ENCODE results near the gene LMBRD2.
A peak's percentile ranks its signal among the peaks of the same experiment; 100 is the strongest.

LMBRD2 gene

DNA sequence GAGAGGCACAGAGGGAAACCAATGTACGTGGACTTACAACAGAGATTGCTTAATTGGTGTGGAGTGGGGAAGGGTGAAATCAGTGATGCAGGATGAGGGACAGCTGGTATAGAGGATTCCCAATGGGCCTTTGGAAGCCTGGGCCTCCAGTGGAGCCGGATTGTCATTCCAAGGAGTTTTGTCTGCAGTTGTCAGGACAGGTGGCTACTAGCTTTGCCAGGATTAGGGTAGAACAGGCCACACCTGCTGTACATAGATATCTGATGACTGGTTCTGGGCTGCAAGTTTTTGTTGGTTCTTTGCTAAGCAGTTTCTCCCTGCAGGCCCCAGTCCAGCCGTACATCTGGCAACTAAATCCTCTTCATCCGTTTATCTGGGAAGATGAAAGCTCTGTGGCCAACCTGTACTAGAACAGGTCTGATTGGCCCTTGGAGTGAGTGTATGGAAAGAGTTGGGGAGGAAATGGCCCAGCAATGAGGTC, 4.5 kb upstream of the LMBRD2 start:
- no peak for DNase-seq (ENCODE audit: low spot score)
- TF ChIP-seq, protein P1, sequence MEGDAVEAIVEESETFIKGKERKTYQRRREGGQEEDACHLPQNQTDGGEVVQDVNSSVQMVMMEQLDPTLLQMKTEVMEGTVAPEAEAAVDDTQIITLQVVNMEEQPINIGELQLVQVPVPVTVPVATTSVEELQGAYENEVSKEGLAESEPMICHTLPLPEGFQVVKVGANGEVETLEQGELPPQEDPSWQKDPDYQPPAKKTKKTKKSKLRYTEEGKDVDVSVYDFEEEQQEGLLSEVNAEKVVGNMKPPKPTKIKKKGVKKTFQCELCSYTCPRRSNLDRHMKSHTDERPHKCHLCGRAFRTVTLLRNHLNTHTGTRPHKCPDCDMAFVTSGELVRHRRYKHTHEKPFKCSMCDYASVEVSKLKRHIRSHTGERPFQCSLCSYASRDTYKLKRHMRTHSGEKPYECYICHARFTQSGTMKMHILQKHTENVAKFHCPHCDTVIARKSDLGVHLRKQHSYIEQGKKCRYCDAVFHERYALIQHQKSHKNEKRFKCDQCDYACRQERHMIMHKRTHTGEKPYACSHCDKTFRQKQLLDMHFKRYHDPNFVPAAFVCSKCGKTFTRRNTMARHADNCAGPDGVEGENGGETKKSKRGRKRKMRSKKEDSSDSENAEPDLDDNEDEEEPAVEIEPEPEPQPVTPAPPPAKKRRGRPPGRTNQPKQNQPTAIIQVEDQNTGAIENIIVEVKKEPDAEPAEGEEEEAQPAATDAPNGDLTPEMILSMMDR (IDR thresholded peaks at IDR 0.05; ENCODE audit: borderline replicate concordance, control extremely low read depth, extremely low read depth, insufficient read depth, missing control alignments) = no peak
- in situ Hi-C loops (cut with MboI; ENCODE audit: low sequenced_read_pairs, unreplicated experiment) = no loop called here

DNA sequence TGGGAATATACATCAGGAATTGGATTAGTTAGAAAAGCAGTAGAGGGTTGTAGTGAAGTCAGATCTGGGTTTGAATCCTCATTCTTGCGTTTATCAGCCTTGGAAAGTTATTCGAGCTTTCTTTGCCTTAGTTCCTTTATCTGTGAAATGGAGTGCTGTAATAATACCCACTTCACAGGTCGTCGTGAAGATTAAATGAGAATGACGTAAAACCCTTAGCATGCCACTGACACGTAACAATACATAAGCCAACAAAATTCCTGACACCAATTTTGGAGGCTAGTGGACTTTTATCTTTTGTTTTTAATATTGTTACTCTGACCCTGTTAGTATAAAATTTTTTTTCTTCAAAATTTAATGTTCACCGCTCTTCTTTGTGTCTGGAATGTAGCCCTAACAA, 3.6 kb upstream of the LMBRD2 start:
- no peak for DNase-seq (ENCODE audit: low spot score)
- in situ Hi-C loops (cut with MboI; ENCODE audit: low sequenced_read_pairs, unreplicated experiment) = no loop called here
- TF ChIP-seq, protein P1 (IDR thresholded peaks at IDR 0.05; ENCODE audit: borderline replicate concordance, control extremely low read depth, extremely low read depth, insufficient read depth, missing control alignments) = no peak

DNA sequence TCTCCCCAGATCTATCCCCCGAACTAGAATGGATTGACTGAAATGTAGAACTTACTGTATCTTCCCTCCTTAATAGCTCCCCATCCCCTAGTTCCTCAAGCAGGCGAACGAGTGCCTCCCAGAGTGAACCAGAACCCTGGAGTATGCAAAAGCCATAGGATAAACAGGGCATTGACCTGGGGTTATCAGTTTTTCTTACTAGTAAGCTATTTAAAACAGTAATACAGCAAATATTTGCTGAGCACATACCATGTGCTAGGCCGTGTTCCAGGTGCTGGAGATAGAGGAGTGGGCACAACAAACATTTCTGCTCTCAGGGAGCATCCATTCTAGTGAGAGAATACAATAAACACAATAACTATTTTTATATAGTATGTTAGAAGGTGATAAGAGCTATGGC, 2.0 kb upstream of the LMBRD2 start:
- in situ Hi-C loops (cut with MboI; ENCODE audit: low sequenced_read_pairs, unreplicated experiment) = no loop called here
- no peak for DNase-seq (ENCODE audit: low spot score)
- TF ChIP-seq, protein P1 (IDR thresholded peaks at IDR 0.05; ENCODE audit: borderline replicate concordance, control extremely low read depth, extremely low read depth, insufficient read depth, missing control alignments) = no peak

DNA sequence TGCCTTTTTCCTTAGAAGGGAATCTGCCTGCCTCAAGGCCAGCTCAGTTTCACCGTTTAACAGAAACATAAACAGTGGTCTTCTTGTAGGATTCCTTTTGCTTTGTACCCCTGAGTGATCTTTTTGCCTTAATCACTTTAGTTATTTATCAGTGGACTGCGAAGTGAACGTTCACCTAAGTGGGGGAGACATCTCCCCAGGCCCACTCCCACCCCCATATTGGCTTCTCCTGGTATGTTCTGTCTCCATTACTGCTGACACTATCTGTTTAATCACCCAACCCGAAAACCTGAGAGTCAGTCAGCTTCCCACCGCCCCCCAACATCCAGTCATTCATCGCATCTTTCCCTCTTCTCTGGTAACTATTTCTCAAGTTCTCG, 1.6 kb upstream of the LMBRD2 start:
- no peak for DNase-seq (ENCODE audit: low spot score)
- TF ChIP-seq, protein P1 (IDR thresholded peaks at IDR 0.05; ENCODE audit: borderline replicate concordance, control extremely low read depth, extremely low read depth, insufficient read depth, missing control alignments) = no peak
- in situ Hi-C loops (cut with MboI; ENCODE audit: low sequenced_read_pairs, unreplicated experiment) = no loop called here

DNA sequence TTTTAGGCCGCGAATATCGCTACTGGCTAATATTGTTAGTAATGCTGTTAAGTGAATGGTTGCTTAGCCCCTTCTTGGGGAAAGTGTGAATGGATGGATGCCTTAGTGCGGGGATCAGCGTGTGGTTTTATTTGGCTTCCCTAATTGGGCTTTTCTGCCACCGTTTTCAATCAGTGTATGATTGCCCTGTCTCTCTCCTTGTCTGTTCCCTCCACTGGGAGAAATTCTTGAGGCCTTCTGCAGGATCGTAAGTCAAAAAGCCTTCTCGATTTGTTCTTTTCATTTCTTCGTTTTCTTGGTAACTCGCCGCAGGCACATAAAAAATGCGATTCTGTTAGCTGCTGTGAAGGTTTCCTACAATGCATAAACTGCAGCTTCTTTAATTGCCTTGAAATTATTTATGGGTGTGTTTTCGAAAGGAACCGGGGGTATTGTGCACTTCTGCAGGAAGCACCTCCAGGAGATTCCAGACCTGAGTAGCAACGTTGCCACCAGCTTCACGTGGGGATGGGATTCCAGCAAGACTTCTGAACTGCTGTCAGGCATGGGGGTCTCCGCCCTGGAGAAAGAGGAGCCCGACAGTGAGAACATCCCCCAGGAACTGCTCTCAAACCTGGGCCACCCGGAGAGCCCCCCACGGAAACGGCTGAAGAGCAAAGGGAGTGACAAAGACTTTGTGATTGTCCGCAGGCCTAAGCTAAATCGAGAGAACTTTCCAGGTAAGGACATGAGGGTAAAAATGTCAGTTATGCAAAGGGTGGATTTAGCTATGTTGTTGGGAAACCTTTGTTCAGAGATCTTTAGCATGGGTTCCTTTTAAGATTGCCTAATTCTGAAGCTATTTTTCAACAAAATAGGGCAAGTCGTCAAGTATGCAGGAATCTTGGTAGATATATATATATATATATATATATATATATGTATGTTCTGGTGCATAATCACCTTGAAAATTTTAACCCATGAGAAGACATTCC, 924 bp upstream of the LMBRD2 start:
- TF ChIP-seq, protein P1 (IDR thresholded peaks at IDR 0.05; ENCODE audit: borderline replicate concordance, control extremely low read depth, extremely low read depth, insufficient read depth, missing control alignments) = no peak
- DNase-seq (ENCODE audit: low spot score) = peak; percentile 14
- in situ Hi-C loops (cut with MboI; ENCODE audit: low sequenced_read_pairs, unreplicated experiment) = no loop called here

DNA sequence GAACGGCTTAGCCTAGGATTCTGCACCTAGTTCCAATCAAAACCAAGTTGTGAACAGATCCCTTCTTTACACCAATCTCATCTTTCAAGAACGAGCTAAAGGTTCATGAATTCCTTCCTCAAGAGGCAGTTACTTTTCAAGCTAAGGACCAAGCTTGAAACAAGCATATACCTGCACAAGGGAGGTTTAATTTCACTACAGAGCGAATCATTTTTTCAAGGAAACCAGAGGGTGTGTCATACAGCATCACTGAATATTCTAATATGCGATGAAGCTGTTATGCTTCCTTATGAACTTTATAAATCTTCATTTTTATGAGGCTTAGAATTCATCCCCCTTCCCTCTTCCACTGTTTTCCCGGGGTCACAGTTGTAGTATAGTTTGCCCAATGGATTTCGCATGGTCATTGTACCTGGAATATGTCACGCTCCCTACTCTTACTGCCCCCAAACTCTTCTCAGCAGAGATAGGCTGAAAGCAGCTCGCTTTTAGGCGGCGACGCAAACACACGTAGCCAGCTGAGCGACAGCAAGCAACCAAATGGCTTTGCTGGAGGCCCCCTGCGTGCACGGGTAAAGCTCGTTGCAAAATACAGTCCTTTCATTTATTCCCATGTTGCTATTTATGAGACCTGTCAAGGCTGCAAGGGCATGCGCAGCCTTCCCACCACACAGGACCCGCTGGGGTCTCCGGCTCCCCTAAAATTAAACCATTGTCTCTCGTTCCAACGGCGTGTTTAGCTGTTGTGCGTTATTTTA, 832 bp downstream of the LMBRD2 start:
- in situ Hi-C loops (cut with MboI; ENCODE audit: low sequenced_read_pairs, unreplicated experiment) = no loop called here
- TF ChIP-seq, protein P1 (IDR thresholded peaks at IDR 0.05; ENCODE audit: borderline replicate concordance, control extremely low read depth, extremely low read depth, insufficient read depth, missing control alignments) = no peak
- peak; percentile 62 for DNase-seq (ENCODE audit: low spot score)

Data from GM13976 (cell line).